Psoas muscle (tissue), 8 donors: ENCODE data around the gene TOMM7. TPM values are rescaled to one million over a fixed set of nuclear protein-coding genes. Genes with fewer than 3 reads are reported as not detected.
"Not testable (repeated sequence)": the region's sequence is repeated elsewhere in the genome, so short reads cannot be mapped to it uniquely, and the experiment has no call there.

ENCODE experiments used
- ATAC-seq, 4 donors: fragments of 200-7000 bp; cut with Tn5 transposase; one replicate each; pipeline ENCODE4 v1.9.1; 2020; ENCODE audit warnings: moderate library complexity in 3 of 4, mild to moderate bottlenecking in 2 of 4
- DNase-seq, 2 donors: peaks; one replicate each; pipeline ENCODE4 v3.0.0-alpha.2; 2020
- H3K27ac ChIP-seq: fragments of 200-600 bp; one replicate; pipeline ENCODE4 v1.8.0; 2022
- H3K27me3 ChIP-seq, 3 donors: fragments of 200-600 bp in 1 of 3; one replicate each; pipeline versions ENCODE4 v1.6.1 to v1.8.0; 2013 to 2022; ENCODE audit warnings: low read length in 2 of 3, mild to moderate bottlenecking in 2 of 3, moderate library complexity in 1 of 3; ENCODE audit not compliant: insufficient read depth in 3 of 3
- H3K36me3 ChIP-seq, 2 donors: fragments of 200-600 bp in 1 of 2; one replicate each; pipeline versions ENCODE4 v1.6.1 to v1.8.0; 2013 to 2022; ENCODE audit warnings: low read depth in 1 of 2, mild to moderate bottlenecking in 1 of 2, moderate library complexity in 1 of 2; ENCODE audit not compliant: insufficient read depth in 1 of 2
- H3K4me1 ChIP-seq: fragments of 200-600 bp; one replicate; pipeline ENCODE4 v1.8.0; 2022
- H3K4me3 ChIP-seq: fragments of 200-600 bp; one replicate; pipeline ENCODE4 v1.8.0; 2022; ENCODE audit warnings: mild to moderate bottlenecking
- H3K9me3 ChIP-seq: fragments of 200-600 bp; one replicate; pipeline ENCODE4 v1.8.0; 2022
- CTCF ChIP-seq: fragments of 200-600 bp; IDR thresholded peaks from one replicate; pipeline ENCODE4 v1.8.0; 2022; ENCODE audit warnings: antibody characterized with exemption
- WGBS, 3 donors: extraction: QIAGEN DNeasy Blood & Tissue Kit; methylation state at CpG; one replicate each; pipeline versions ENCODE4 v1.1.6 to v1.1.7; 2013; 5-methylcytosine and 5-hydroxymethylcytosine counted together
- intact Hi-C, 2 donors: fragments of 100-400 bp; cut with DNase I; formaldehyde crosslinking; loops; one replicate each; pipeline versions ENCODE4 v1.11.0 to v1.14.2; 2022
- polyA plus RNA-seq, 3 donors: library from polyadenylated mRNA; stranded (reverse); fragments of 200-250 nt; gene quantifications; one replicate each; pipeline ENCODE4 v1.2.3, GENCODE V29; 2013
- total RNA-seq, 4 donors: library from RNA; stranded (reverse); fragmentation: NEBNext Ultra II Directional in 2 of 4; extraction: Animal tissue kit (Norgen Biotek cat#: 25700) in 2 of 4; gene quantifications; one replicate each; pipeline versions ENCODE4 v1.2.1 to v1.2.4, GENCODE V29; 2021 to 2023
- donor health status: healthy with polysubstance abuse.
- donor health status: DM: no; HTN: no; CAD: no; lungs with moderate emphysema.
- donor health status: Bipolar disorder and iron deficiency.
- donor health status: healthy.
- donor health status: DM: yes; HTN: yes; CAD: no.
- donor health status: DM: no; HTN: no; CAD: no.
- donor health status: DM: no; HTN: no; CAD: no.
- donor health status: DM: yes; HTN: yes; CAD: no.

Gene TOMM7
- total and polyA plus RNA-seq, 7 donors = 401 to 791 (median 668) TPM

GRCh38 chr7:22842383-22842941, 19.8 kb upstream of the TOMM7 start:
- intact Hi-C loops = no loop called here
- DNase-seq (peak in 1 of 2 donors; percentile 26), ATAC-seq (peak; percentile 57 to 69 (median 62))
- 20 to 21% (median 20%) methylated on average over 6 of the region's 6 CpGs for WGBS, 3 donors
- no peaks in the 10 kb centered on the region for H3K9me3 ChIP-seq
- peak overlapping the region; percentile 86 for H3K27ac ChIP-seq
- TF ChIP-seq CTCF = no peak
- H3K27me3 ChIP-seq = no peaks in the 10 kb centered on the region
- peaks cover 12% of the 10 kb centered on the region for H3K4me1 ChIP-seq
- peak overlapping the region; percentile 8 for H3K4me3 ChIP-seq
- H3K36me3 ChIP-seq = no peaks in the 10 kb centered on the region

GRCh38 chr7:22841954-22842353, 19.3 kb upstream of the TOMM7 start:
- DNase-seq = peak; percentile 78 to 90
- H3K27me3 ChIP-seq = no peaks in the 10 kb centered on the region
- peak overlapping the region; percentile 8 for H3K4me3 ChIP-seq
- WGBS, 3 donors = 24 to 27% (median 24%) methylated on average over 9 to 10 of the region's 10 CpGs
- peak overlapping the region; percentile 86 for H3K27ac ChIP-seq
- H3K9me3 ChIP-seq = no peaks in the 10 kb centered on the region
- H3K4me1 ChIP-seq = peaks cover 12% of the 10 kb centered on the region
- no peak for TF ChIP-seq CTCF
- H3K36me3 ChIP-seq = no peaks in the 10 kb centered on the region
- intact Hi-C loops = no loop called here
- ATAC-seq = peak; percentile 94 to 98 (median 96)

GRCh38 chr7:22837308-22837707, 14.7 kb upstream of the TOMM7 start:
- Histone ChIP-seq H3K4me3 (no peak overlapping the region), H3K27ac (no peak overlapping the region), H3K9me3 (no peaks in the 10 kb centered on the region), H3K27me3 (no peaks in the 10 kb centered on the region), H3K4me1 (peaks cover 13% of the 10 kb centered on the region), H3K36me3 (no peaks in the 10 kb centered on the region)
- intact Hi-C loops = no loop called here
- DNase-seq (no peak), ATAC-seq (no peak)
- TF ChIP-seq CTCF = no peak
- 71 to 86% (median 76%) methylated on average over 5 to 6 of the region's 6 CpGs for WGBS, 3 donors

GRCh38 chr7:22836506-22836905, 13.9 kb upstream of the TOMM7 start:
- not testable (repeated sequence) for ATAC-seq

GRCh38 chr7:22833957-22834356, 11.3 kb upstream of the TOMM7 start:
- 30 to 46% (median 33%) methylated on average over 3 of the region's 3 CpGs for WGBS, 3 donors
- Histone ChIP-seq H3K27ac (no peak overlapping the region), H3K36me3 (no peaks in the 10 kb centered on the region), H3K9me3 (no peaks in the 10 kb centered on the region), H3K4me3 (no peak overlapping the region), H3K27me3 (no peaks in the 10 kb centered on the region), H3K4me1 (peaks cover 11% of the 10 kb centered on the region)
- no peak for TF ChIP-seq CTCF
- intact Hi-C loops = no loop called here
- no peak for DNase-seq
- ATAC-seq = no peak

More at GRCh38 chr7:22836506-22836905, 13.9 kb upstream of the TOMM7 start:
- WGBS, 3 donors = 91 to 96% (median 91%) methylated on average over 2 of the region's 2 CpGs
- intact Hi-C loops, H3K36me3 ChIP-seq, DNase-seq, H3K27ac ChIP-seq, H3K27me3 ChIP-seq, H3K9me3 ChIP-seq, H3K4me3 ChIP-seq: not testable (repeated sequence)
- peaks cover 11% of the 10 kb centered on the region for H3K4me1 ChIP-seq
